Transverse colon (tissue), 4 donors: Measurements from ENCODE around the gene NAA15.

Source experiments
- EP300 ChIP-seq: sonication (generic); formaldehyde crosslinking; IDR thresholded peaks from one replicate; pipeline ENCODE4 v1.6.1; 2017; ENCODE audit warnings: antibody characterized with exemption, low read depth
- POLR2A ChIP-seq: fragments of 450-650 bp; IDR thresholded peaks from one replicate; pipeline ENCODE4 v1.6.1; 2016; ENCODE audit warnings: antibody characterized with exemption, mild to moderate bottlenecking, moderate library complexity
- POLR2AphosphoS5 ChIP-seq, 3 donors: sonication (generic); formaldehyde crosslinking; IDR thresholded peaks; one replicate each; pipeline ENCODE4 v1.6.1; 2016; ENCODE audit warnings: antibody characterized with exemption in 3 of 3
- TF ChIP-seq, protein P1 (sequence below), 5 experiments: fragments of 200-600 bp in 3 of 5; fragments of 450-650 bp in 2 of 5; sonication (generic) in 3 of 5; IDR thresholded peaks; 1 replicate in 2 of 5; 2 replicates in 3 of 5; pipeline ENCODE4 v1.5.1; 2016 to 2017; ENCODE audit warnings: antibody characterized with exemption in 5 of 5, inconsistent platforms in 3 of 5, mild to moderate bottlenecking in 2 of 5, moderate library complexity in 1 of 5

DNA sequence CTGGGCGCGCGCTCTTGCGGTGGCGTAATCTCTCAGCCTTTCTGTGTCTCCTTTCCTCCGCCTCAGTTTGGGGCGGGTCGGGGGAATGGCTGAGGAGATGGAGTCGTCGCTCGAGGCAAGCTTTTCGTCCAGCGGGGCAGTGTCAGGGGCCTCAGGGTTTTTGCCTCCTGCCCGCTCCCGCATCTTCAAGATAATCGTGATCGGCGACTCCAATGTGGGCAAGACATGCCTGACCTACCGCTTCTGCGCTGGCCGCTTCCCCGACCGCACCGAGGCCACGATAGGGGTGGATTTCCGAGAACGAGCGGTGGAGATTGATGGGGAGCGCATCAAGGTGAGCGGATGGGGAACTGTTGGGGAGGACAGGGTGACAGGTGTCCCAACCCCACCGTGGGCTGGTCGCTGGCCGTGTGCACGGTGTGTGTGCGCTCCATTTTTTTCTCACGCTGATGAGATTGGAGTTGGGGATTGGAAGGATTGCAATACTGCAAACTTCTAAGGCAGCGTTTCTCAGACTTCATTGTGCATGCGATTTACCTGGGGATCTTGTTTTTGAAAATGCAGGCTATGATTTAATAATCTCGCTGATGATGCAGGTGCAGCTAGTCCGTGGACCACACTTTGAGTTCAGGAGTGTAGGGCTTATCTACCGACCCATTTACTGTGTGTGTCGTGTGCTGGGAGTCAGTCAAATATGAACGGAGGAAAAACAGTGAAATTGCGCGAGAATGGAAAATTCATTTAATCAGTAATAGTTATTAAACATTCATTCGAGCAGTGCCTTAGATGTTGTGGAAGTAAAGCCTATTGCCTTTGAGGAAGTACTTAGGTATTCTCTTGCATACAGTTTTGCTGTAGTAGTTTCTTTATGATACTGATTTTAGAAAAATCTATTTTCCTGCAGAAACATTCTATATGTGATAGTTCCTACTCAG is 153.1 kb downstream of the NAA15 start, which contains the start of gene RAB33B:
- TF ChIP-seq POLR2AphosphoS5 (IDR thresholded peaks at IDR 0.05) (peak; percentile 95 to 96 (median 96)), POLR2A (peak; percentile 90), EP300 (no peak)
- TF ChIP-seq, protein P1, sequence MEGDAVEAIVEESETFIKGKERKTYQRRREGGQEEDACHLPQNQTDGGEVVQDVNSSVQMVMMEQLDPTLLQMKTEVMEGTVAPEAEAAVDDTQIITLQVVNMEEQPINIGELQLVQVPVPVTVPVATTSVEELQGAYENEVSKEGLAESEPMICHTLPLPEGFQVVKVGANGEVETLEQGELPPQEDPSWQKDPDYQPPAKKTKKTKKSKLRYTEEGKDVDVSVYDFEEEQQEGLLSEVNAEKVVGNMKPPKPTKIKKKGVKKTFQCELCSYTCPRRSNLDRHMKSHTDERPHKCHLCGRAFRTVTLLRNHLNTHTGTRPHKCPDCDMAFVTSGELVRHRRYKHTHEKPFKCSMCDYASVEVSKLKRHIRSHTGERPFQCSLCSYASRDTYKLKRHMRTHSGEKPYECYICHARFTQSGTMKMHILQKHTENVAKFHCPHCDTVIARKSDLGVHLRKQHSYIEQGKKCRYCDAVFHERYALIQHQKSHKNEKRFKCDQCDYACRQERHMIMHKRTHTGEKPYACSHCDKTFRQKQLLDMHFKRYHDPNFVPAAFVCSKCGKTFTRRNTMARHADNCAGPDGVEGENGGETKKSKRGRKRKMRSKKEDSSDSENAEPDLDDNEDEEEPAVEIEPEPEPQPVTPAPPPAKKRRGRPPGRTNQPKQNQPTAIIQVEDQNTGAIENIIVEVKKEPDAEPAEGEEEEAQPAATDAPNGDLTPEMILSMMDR (IDR thresholded peaks at IDR 0.05): no peak
